ENCODE data around the gene MBTD1.
"Not testable (repeated sequence)": the region's sequence is repeated elsewhere in the genome, so short reads cannot be mapped to it uniquely, and the experiment has no call there.

The MBTD1 gene

DNA sequence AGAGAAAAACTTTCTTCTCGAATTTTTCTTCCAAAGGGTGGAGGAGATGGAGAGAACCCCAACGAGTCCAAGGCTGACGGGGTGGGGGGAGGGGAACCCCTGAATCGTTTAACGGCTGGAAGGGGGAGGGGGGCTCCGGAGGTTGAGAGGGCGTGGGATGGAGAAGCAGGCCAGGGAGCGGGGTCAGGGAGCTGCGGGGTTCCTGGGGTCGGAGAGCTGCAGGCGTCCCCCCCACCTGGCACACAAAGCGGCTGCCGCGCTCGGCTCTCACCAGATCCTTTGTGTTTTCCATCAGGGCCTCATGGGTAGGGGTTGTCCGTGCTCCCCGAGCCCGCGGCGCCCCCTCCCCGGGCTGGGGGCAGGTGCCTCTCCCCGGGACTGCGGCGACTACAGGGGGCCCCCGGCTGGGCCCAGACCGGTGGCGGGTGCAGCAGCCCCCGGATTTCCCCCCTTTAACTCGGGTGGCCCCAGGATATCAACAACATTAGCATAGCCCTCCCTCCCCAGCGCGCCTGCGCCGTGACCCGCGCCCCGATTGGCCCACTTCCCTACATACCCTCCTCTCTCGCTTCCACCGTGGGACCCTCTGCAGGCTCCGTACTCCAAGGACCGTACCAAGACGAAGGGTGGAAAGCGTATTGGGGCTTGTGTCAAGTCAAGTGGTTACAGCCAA, at the start of gene MBTD1:
Gene MBTD1 (minus strand): TSS at position 486 of the 673 bp plus-strand sequence. CDS start 34,888 bp downstream, outside the sequence.
- H3K4me3 ChIP-seq (ENCODE audit: low read depth, low read length): peak within 1 kb of the TSS; percentile 90
- DNase-seq (ENCODE audit: low read depth): peak; percentile 88
- no peak for TF ChIP-seq CTCF (IDR thresholded peaks at IDR 0.05; ENCODE audit: control insufficient read depth, extremely low read depth, insufficient read depth)

GRCh38 chr17:51305182-51305581, 45.3 kb upstream of the MBTD1 start:
- TF ChIP-seq CTCF (IDR thresholded peaks at IDR 0.05; ENCODE audit: control insufficient read depth, extremely low read depth, insufficient read depth): no peak
- no peak for DNase-seq (ENCODE audit: low read depth)

GRCh38 chr17:51299859-51300258, 40.0 kb upstream of the MBTD1 start:
- H3K4me3 ChIP-seq (ENCODE audit: low read depth, low read length): no peak overlapping the region
- TF ChIP-seq CTCF (IDR thresholded peaks at IDR 0.05; ENCODE audit: control insufficient read depth, extremely low read depth, insufficient read depth): no peak
- DNase-seq (ENCODE audit: low read depth): no peak

More at GRCh38 chr17:51305182-51305581, 45.3 kb upstream of the MBTD1 start:
- no peak overlapping the region for H3K4me3 ChIP-seq (ENCODE audit: low read depth, low read length)

- peak; percentile 66 for TF ChIP-seq CTCF (IDR thresholded peaks at IDR 0.05; ENCODE audit: control insufficient read depth, extremely low read depth, insufficient read depth)
- no peak overlapping the region for H3K4me3 ChIP-seq (ENCODE audit: low read depth, low read length)
- no peak for DNase-seq (ENCODE audit: low read depth)
Measured at GRCh38 chr17:51298508-51299371, 38.9 kb upstream of the MBTD1 start.

DNA sequence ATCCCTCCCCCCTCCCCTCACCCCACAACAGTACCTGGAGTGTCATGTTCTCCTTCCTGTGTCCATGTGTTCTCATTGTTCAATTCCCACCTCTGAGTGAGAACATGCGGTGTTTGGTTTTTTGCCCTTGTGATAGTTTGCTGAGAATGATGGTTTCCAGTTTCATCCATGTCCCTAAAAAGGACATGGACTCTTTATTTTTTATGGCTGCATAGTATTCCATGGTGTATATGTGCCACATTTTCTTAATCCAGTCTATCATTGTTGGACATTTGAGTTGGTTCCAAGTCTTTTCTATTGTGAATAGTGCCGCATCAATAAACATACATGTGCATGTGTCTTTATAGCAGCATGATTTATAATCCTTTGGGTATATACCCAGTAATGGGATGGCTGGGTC, 34.5 kb upstream of the MBTD1 start:
- not testable (repeated sequence) for DNase-seq (ENCODE audit: low read depth); H3K4me3 ChIP-seq (ENCODE audit: low read depth, low read length)

DNA sequence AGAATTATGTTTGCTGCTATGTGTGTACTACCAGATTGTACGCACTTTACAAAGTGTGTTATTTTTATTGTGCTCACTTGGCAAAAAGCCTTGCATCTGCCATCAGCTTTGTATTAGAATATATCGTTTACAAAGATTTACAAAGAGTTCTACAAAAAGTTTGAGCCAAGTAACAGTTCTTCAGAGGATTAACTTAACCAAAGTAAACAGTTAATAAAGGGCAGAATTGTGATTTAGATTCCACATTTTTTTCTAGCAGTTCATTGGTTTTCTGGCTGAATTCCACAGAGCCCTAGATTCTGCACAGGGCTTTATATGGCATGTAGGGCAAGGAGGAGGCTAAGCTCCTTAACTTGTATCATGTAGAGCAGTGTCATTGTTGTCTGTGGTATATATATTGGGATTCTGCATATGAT, 29.9 kb upstream of the MBTD1 start:
- TF ChIP-seq CTCF (IDR thresholded peaks at IDR 0.05; ENCODE audit: control insufficient read depth, extremely low read depth, insufficient read depth): no peak
- H3K4me3 ChIP-seq (ENCODE audit: low read depth, low read length): no peak overlapping the region
- DNase-seq (ENCODE audit: low read depth): no peak

GRCh38 chr17:51287412-51287811, 27.6 kb upstream of the MBTD1 start:
- no peak for TF ChIP-seq CTCF (IDR thresholded peaks at IDR 0.05; ENCODE audit: control insufficient read depth, extremely low read depth, insufficient read depth)
- no peak overlapping the region for H3K4me3 ChIP-seq (ENCODE audit: low read depth, low read length)
- DNase-seq (ENCODE audit: low read depth): no peak
